HepG2 (cell line): ENCODE measurements around the gene SPNS3. TPM values are rescaled to one million over a fixed set of nuclear protein-coding genes. Genes with fewer than 3 reads are reported as not detected.

ENCODE experiments used
- CEBPG ChIP-seq: IDR thresholded peaks from 2 replicates; pipeline ENCODE4 v1.6.1; 2016
- HOXD1 ChIP-seq: sonication (generic); formaldehyde crosslinking; IDR thresholded peaks from 2 replicates; pipeline ENCODE4 v1.5.0; 2020; ENCODE audit warnings: missing genetic modification reagents
- JUNB ChIP-seq: sonication (generic); formaldehyde crosslinking; IDR thresholded peaks from 2 replicates; pipeline ENCODE4 v1.8.0; 2022; ENCODE audit warnings: missing genetic modification reagents, mild to moderate bottlenecking, borderline replicate concordance
- KDM5A ChIP-seq: fragments of 200-600 bp; sonication (generic); IDR thresholded peaks from 2 replicates; pipeline ENCODE4 v1.7.0; 2018; ENCODE audit warnings: antibody characterized with exemption, mild to moderate bottlenecking, low read length, borderline replicate concordance
- MEF2D ChIP-seq: sonication (generic); formaldehyde crosslinking; IDR thresholded peaks from 2 replicates; pipeline ENCODE4 v1.5.1; 2020; ENCODE audit warnings: mild to moderate bottlenecking, missing genetic modification reagents
- MIXL1 ChIP-seq: IDR thresholded peaks from 2 replicates; pipeline ENCODE4 v1.6.1; 2016
- NFYC ChIP-seq: IDR thresholded peaks from 2 replicates; pipeline ENCODE4 v1.6.1; 2016; ENCODE audit warnings: missing genetic modification reagents, missing compliant biosample characterization
- SAFB2 ChIP-seq: sonication (generic); formaldehyde crosslinking; IDR thresholded peaks from 2 replicates; pipeline ENCODE4 v1.5.1; 2020; ENCODE audit warnings: missing genetic modification reagents, low read depth, mild to moderate bottlenecking, borderline replicate concordance
- SRSF1 ChIP-seq: fragments of 200-400 bp; formaldehyde crosslinking; optimal IDR thresholded peaks from 2 replicates; pipeline ENCODE3; 2017; ENCODE audit warnings: mild to moderate bottlenecking, low read depth, low read length, moderate library complexity
- SRY ChIP-seq: sonication (generic); formaldehyde crosslinking; IDR thresholded peaks from 2 replicates; pipeline ENCODE4 v1.8.0; 2022; ENCODE audit warnings: mild to moderate bottlenecking, missing genetic modification reagents
- THAP11 ChIP-seq: IDR thresholded peaks from 2 replicates; pipeline ENCODE4 v1.6.1; 2016; ENCODE audit warnings: missing biosample characterization, missing genetic modification reagents
- THAP9 ChIP-seq: sonication (generic); formaldehyde crosslinking; IDR thresholded peaks from 2 replicates; pipeline ENCODE4; 2020; ENCODE audit warnings: missing genetic modification reagents, mild to moderate bottlenecking, borderline replicate concordance
- TOE1 ChIP-seq: sonication (generic); formaldehyde crosslinking; IDR thresholded peaks from 2 replicates; pipeline ENCODE4 v1.4.0; 2020; ENCODE audit warnings: mild to moderate bottlenecking, missing genetic modification reagents
- U2AF2 ChIP-seq: fragments of 200-400 bp; formaldehyde crosslinking; IDR thresholded peaks from 2 replicates; pipeline ENCODE4 v1.6.1; 2017; ENCODE audit warnings: low read depth, mild to moderate bottlenecking, low read length
- ZNF350 ChIP-seq: sonication (generic); formaldehyde crosslinking; IDR thresholded peaks from 2 replicates; pipeline ENCODE4 v1.4.0; 2020; ENCODE audit warnings: mild to moderate bottlenecking, low read depth, missing genetic modification reagents, borderline replicate concordance
- ZNF383 ChIP-seq: sonication (generic); formaldehyde crosslinking; IDR thresholded peaks from 2 replicates; pipeline ENCODE4 v1.4.0; 2020; ENCODE audit warnings: missing genetic modification reagents, mild to moderate bottlenecking, borderline replicate concordance
- ZNF44 ChIP-seq: sonication (generic); formaldehyde crosslinking; IDR thresholded peaks from 2 replicates; pipeline ENCODE4 v1.5.1; 2020; ENCODE audit warnings: mild to moderate bottlenecking, missing genetic modification reagents
- ZNF543 ChIP-seq: sonication (generic); formaldehyde crosslinking; IDR thresholded peaks from 2 replicates; pipeline ENCODE4 v1.4.0; 2020; ENCODE audit warnings: mild to moderate bottlenecking, missing genetic modification reagents
- ZNF772 ChIP-seq: sonication (generic); formaldehyde crosslinking; IDR thresholded peaks from 2 replicates; pipeline ENCODE4 v1.5.0; 2020; ENCODE audit warnings: mild to moderate bottlenecking, missing genetic modification reagents
- ZNF780A ChIP-seq: sonication (generic); formaldehyde crosslinking; IDR thresholded peaks from 2 replicates; pipeline ENCODE4 v1.8.0; 2022; ENCODE audit warnings: mild to moderate bottlenecking, missing genetic modification reagents, moderate library complexity
- ZNF790 ChIP-seq: sonication (generic); formaldehyde crosslinking; IDR thresholded peaks from 2 replicates; pipeline ENCODE4 v1.8.0; 2022; ENCODE audit warnings: missing genetic modification reagents, mild to moderate bottlenecking, borderline replicate concordance
- polyA plus RNA-seq, 8 experiments: library from polyadenylated mRNA; depleted of rRNA in 3 of 8; stranded (reverse) in 7 of 8; unstranded in 1 of 8; fragments of >200 nt; fragmentation: Illumina TruSeq in 4 of 8; extraction: Trizol in 4 of 8; gene quantifications; 2 replicates each; pipeline versions ENCODE4 v1.2.1 to v1.2.3, GENCODE V29; 2011 to 2016; ENCODE audit warnings: low read depth in 4 of 8, missing spikeins in 1 of 8, mixed read lengths in 1 of 8; ENCODE audit not compliant: insufficient read depth in 1 of 8
- total RNA-seq, 5 experiments: library from RNA; depleted of rRNA; stranded (reverse); fragments of >200 nt; fragmentation: Illumina TruSeq; extraction: Trizol; gene quantifications; 2 replicates each; pipeline ENCODE4 v1.2.3, GENCODE V29; 2016; ENCODE audit warnings: low read depth in 1 of 5
- TF ChIP-seq, protein P1 (sequence below): sonication (generic); formaldehyde crosslinking; IDR thresholded peaks from 2 replicates; pipeline ENCODE4 v1.4.0; 2020; ENCODE audit warnings: missing genetic modification reagents
- TF ChIP-seq, protein P2 (sequence below), 2 experiments: sonication (generic) in 1 of 2; formaldehyde crosslinking in 1 of 2; IDR thresholded peaks; 2 replicates each; pipeline versions ENCODE4 v1.5.1 to v1.6.1; 2011 to 2020; ENCODE audit warnings: borderline replicate concordance in 1 of 2, low read depth in 1 of 2, low read length in 1 of 2, mild to moderate bottlenecking in 1 of 2, missing genetic modification reagents in 1 of 2, moderate library complexity in 1 of 2

SPNS3 gene
- total and polyA plus RNA-seq, 2 of the 13 experiments (the other 11 are each of a cell fraction or from before 2014, with no cell fraction given) = not detected

DNA sequence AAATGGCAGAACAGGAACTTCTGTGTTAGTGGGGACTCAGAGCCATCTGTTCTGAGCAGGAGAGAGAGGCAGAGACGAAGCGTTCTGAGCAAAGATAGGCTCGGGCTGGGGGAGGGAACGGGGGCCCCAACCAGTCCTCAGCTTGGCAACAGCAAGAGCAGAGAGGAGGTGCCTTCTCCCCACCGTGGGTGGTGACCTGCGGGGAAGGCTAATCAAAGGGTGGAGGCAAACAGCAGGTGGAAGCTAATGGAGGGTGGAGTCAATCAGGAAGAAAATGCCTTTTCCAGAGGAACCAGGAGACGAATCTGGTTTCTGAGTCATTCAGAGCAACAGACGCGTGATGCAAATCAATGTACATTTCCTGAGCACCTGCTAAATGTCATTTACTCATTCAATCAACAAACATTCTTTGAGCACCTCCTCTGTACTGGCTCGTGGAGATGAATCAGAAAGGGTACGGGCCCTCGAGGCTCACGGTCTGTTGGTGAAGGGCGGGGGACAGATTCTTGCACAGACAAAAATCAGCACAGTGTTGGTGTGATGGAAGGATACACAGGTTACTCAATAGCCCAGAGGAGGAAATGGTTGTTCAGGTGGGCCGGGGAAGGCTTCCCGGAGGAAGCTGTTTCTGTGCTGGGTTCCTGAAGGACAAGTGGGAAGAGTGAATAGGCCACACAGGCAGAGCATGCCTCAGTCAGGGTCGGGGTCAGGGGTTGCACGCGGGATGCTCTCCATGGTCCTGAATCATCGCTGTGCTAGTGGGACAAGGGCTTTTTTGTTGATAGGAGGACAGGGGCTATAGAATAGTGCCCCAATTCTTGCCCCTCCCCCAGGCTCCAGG is 59.2 kb downstream of the SPNS3 start (continued):
- 0 out of 2 replicates have a peak, but pooled peaks have one; percentile 26 for TF ChIP-seq NFYC
- no peak for TF ChIP-seq TOE1 (CRISPR knock-in tag)
- peak; percentile 45; the same call in 1 of the 2 replicates for TF ChIP-seq JUNB (CRISPR knock-in tag)
- no peak for TF ChIP-seq SRSF1
- peak; percentile 47; the same call in 1 of the 2 replicates for TF ChIP-seq THAP9
- peak; percentile 77 for TF ChIP-seq THAP11 (CRISPR knock-in tag)
- TF ChIP-seq ZNF780A (CRISPR knock-in tag) = no peak
- TF ChIP-seq ZNF543 (CRISPR knock-in tag) = no peak
- 0 out of 2 replicates have a peak, but pooled peaks have one; percentile 67 for TF ChIP-seq ZNF350
- TF ChIP-seq ZNF44 (CRISPR knock-in tag) = no peak
- peak; percentile 79 for TF ChIP-seq MIXL1
- TF ChIP-seq HOXD1 (CRISPR knock-in tag) = 0 out of 2 replicates have a peak, but pooled peaks have one; percentile 41
- TF ChIP-seq ZNF790 (CRISPR knock-in tag) = peak; percentile 90; the same call in 1 of the 2 replicates
- TF ChIP-seq KDM5A = no peak
- TF ChIP-seq ZNF383 = no peak
- TF ChIP-seq ZNF772 (CRISPR knock-in tag) = no peak
- TF ChIP-seq, protein P1, sequence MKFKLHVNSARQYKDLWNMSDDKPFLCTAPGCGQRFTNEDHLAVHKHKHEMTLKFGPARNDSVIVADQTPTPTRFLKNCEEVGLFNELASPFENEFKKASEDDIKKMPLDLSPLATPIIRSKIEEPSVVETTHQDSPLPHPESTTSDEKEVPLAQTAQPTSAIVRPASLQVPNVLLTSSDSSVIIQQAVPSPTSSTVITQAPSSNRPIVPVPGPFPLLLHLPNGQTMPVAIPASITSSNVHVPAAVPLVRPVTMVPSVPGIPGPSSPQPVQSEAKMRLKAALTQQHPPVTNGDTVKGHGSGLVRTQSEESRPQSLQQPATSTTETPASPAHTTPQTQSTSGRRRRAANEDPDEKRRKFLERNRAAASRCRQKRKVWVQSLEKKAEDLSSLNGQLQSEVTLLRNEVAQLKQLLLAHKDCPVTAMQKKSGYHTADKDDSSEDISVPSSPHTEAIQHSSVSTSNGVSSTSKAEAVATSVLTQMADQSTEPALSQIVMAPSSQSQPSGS (CRISPR knock-in tag) = peak; percentile 70; the same call in 1 of the 2 replicates
- TF ChIP-seq CEBPG (CRISPR knock-in tag) = no peak
- TF ChIP-seq, protein P2, sequence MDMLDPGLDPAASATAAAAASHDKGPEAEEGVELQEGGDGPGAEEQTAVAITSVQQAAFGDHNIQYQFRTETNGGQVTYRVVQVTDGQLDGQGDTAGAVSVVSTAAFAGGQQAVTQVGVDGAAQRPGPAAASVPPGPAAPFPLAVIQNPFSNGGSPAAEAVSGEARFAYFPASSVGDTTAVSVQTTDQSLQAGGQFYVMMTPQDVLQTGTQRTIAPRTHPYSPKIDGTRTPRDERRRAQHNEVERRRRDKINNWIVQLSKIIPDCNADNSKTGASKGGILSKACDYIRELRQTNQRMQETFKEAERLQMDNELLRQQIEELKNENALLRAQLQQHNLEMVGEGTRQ (IDR thresholded peaks at IDR 0.05; ENCODE audit: low read depth, low read length) = no peak
- TF ChIP-seq, protein P2 (CRISPR knock-in tag; IDR thresholded peaks at IDR 0.05; ENCODE audit: borderline replicate concordance) = no peak
- TF ChIP-seq SRY = peak; percentile 96
- TF ChIP-seq SAFB2 (CRISPR knock-in tag) = peak; percentile 52; the same call in 1 of the 2 replicates
- TF ChIP-seq U2AF2 = no peak
- TF ChIP-seq MEF2D (CRISPR knock-in tag) = peak; percentile 67
